NCI-H2171 (cell line): ENCODE data around the gene PPL.

ENCODE experiments used
- DNase-seq: peaks from one replicate; lab custom pipeline; 2025; lab: John Stamatoyannopoulos, UW

The PPL gene

GRCh38 chr16:4884972-4885874 is 51.7 kb downstream of the PPL start:
- no peak for DNase-seq

GRCh38 chr16:4884209-4884608 is 52.7 kb downstream of the PPL start:
- DNase-seq: no peak

GRCh38 chr16:4883501-4883900 is 53.4 kb downstream of the PPL start:
- no peak for DNase-seq

- no peak for DNase-seq
Measured at GRCh38 chr16:4882633-4883285, 54.2 kb downstream of the PPL start.

GRCh38 chr16:4882000-4882632 is 54.8 kb downstream of the PPL start:
- no peak for DNase-seq

GRCh38 chr16:4880006-4880580 is 56.9 kb downstream of the PPL start:
- no peak for DNase-seq

GRCh38 chr16:4879049-4879448 is 57.9 kb downstream of the PPL start:
- no peak for DNase-seq

GRCh38 chr16:4877380-4877685 is 59.6 kb downstream of the PPL start:
- DNase-seq: no peak

GRCh38 chr16:4876646-4877379 is 60.1 kb downstream of the PPL start:
- DNase-seq: no peak

GRCh38 chr16:4874666-4875065 is 62.3 kb downstream of the PPL start:
- DNase-seq: no peak

- no peak for DNase-seq
Measured at GRCh38 chr16:4873091-4873490, 63.9 kb downstream of the PPL start.

GRCh38 chr16:4871071-4871470 is 65.9 kb downstream of the PPL start:
- no peak for DNase-seq

GRCh38 chr16:4870138-4870671 is 66.7 kb downstream of the PPL start:
- DNase-seq: no peak

GRCh38 chr16:4869147-4869805 is 67.7 kb downstream of the PPL start:
- no peak for DNase-seq

GRCh38 chr16:4868535-4868934 is 68.4 kb downstream of the PPL start:
- DNase-seq: no peak

GRCh38 chr16:4868026-4868425 is 68.9 kb downstream of the PPL start:
- DNase-seq: no peak

GRCh38 chr16:4866586-4866985 is 70.4 kb downstream of the PPL start:
- no peak for DNase-seq

- DNase-seq: no peak
Measured at GRCh38 chr16:4865231-4865860, 71.6 kb downstream of the PPL start.

- DNase-seq: no peak
Measured at GRCh38 chr16:4864728-4865127, 72.2 kb downstream of the PPL start.

GRCh38 chr16:4862639-4863038 is 74.3 kb downstream of the PPL start:
- DNase-seq: no peak
